ENCODE measurements around the gene BPIFB3. TPM values are rescaled to one million over a fixed set of nuclear protein-coding genes. Genes with fewer than 3 reads are reported as not detected.

BPIFB3 gene
- total RNA-seq, 1 experiment from 2014 or later: not detected

DNA sequence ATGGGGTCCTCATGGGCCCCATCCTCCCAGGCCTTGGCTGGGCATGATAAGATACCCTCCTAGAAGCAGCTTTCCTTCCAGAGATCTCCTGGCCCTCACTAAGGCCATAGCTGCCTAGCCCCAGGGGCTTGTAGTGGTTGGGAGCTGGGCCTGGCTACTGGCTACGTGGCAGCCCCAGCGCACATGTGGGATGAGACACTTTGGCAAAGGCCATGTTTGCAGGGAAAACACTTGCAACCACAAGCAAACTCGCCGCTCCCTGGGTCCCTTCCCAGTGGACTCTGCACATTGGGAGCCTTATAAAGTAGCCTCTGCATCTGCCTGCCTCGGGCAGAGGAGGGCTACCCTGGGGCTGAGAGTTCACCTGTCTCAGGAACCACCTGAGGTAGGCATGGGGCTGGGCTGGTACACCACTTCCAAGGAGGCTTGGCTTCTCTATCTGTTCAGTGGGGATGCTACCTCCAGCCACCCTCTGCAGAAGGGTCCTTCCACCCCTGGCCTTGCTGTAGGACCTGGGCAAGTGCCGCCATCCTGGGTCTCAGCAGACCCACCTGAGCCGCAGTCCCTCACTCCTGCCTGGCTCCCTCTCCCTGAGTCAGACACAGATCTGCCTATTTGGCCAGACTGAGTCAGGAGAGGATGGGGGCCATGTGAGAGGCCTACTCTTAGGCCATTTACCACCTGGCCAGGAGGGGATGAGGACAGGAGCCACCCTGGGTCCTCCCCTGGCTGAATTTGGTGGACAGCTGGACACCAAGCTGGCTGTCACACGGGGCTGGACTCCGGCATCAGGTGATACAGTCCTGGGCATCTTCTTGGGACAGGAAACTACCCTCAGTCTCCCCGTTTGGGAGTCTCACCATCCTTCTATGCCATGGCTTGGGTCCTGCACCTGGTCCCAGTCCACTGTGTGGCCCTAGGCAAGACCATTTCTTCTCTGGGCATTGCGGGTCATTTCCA, 46.0 kb upstream of the BPIFB3 start, which contains the start of gene BPIFB2:
TSS of gene BPIFB2 (plus strand) at position 329 of the 960 bp plus-strand sequence. CDS start 871 bp downstream, outside the sequence.
- peaks cover 6% of the 10 kb centered on the region; the same call in 1 of the 2 replicates for H3K4me1 Mint-ChIP-seq
- H3K4me3 Mint-ChIP-seq: no peak within 1 kb of the TSS
- ChIA-PET CTCF (interaction anchor here (1.3 to 3.5 kb wide), 5 partner anchors 8 to 106 kb away, joined by 3 to 34 read pairs (median 5); partner anchors contain the start of gene BPIFB6), POLR2A (no interaction called here)
- ATAC-seq (no peak), DNase-seq (ENCODE audit: low spot score) (no peak)
- TF ChIP-seq ZNF121 (CRISPR knock-in tag; IDR thresholded peaks at IDR 0.05): no peak
- TF ChIP-seq, protein P1, sequence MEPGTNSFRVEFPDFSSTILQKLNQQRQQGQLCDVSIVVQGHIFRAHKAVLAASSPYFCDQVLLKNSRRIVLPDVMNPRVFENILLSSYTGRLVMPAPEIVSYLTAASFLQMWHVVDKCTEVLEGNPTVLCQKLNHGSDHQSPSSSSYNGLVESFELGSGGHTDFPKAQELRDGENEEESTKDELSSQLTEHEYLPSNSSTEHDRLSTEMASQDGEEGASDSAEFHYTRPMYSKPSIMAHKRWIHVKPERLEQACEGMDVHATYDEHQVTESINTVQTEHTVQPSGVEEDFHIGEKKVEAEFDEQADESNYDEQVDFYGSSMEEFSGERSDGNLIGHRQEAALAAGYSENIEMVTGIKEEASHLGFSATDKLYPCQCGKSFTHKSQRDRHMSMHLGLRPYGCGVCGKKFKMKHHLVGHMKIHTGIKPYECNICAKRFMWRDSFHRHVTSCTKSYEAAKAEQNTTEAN (CRISPR knock-in tag; IDR thresholded peaks at IDR 0.05): no peak
- TF ChIP-seq, protein P2, sequence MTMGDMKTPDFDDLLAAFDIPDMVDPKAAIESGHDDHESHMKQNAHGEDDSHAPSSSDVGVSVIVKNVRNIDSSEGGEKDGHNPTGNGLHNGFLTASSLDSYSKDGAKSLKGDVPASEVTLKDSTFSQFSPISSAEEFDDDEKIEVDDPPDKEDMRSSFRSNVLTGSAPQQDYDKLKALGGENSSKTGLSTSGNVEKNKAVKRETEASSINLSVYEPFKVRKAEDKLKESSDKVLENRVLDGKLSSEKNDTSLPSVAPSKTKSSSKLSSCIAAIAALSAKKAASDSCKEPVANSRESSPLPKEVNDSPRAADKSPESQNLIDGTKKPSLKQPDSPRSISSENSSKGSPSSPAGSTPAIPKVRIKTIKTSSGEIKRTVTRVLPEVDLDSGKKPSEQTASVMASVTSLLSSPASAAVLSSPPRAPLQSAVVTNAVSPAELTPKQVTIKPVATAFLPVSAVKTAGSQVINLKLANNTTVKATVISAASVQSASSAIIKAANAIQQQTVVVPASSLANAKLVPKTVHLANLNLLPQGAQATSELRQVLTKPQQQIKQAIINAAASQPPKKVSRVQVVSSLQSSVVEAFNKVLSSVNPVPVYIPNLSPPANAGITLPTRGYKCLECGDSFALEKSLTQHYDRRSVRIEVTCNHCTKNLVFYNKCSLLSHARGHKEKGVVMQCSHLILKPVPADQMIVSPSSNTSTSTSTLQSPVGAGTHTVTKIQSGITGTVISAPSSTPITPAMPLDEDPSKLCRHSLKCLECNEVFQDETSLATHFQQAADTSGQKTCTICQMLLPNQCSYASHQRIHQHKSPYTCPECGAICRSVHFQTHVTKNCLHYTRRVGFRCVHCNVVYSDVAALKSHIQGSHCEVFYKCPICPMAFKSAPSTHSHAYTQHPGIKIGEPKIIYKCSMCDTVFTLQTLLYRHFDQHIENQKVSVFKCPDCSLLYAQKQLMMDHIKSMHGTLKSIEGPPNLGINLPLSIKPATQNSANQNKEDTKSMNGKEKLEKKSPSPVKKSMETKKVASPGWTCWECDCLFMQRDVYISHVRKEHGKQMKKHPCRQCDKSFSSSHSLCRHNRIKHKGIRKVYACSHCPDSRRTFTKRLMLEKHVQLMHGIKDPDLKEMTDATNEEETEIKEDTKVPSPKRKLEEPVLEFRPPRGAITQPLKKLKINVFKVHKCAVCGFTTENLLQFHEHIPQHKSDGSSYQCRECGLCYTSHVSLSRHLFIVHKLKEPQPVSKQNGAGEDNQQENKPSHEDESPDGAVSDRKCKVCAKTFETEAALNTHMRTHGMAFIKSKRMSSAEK (CRISPR knock-in tag; IDR thresholded peaks at IDR 0.05; ENCODE audit: borderline replicate concordance): no peak
- TF ChIP-seq GABPB1 (CRISPR knock-in tag; IDR thresholded peaks at IDR 0.05): peak; percentile 88
- H3K9me3 Mint-ChIP-seq: peaks cover 6% of the 10 kb centered on the region
- no peak within 1 kb of the TSS for H3K27ac Mint-ChIP-seq
- H3K27me3 Mint-ChIP-seq (ENCODE audit: low read depth): no peaks in the 10 kb centered on the region
- no peaks in the 10 kb centered on the region; the same call in 1 of the 2 replicates for H3K36me3 Mint-ChIP-seq

DNA sequence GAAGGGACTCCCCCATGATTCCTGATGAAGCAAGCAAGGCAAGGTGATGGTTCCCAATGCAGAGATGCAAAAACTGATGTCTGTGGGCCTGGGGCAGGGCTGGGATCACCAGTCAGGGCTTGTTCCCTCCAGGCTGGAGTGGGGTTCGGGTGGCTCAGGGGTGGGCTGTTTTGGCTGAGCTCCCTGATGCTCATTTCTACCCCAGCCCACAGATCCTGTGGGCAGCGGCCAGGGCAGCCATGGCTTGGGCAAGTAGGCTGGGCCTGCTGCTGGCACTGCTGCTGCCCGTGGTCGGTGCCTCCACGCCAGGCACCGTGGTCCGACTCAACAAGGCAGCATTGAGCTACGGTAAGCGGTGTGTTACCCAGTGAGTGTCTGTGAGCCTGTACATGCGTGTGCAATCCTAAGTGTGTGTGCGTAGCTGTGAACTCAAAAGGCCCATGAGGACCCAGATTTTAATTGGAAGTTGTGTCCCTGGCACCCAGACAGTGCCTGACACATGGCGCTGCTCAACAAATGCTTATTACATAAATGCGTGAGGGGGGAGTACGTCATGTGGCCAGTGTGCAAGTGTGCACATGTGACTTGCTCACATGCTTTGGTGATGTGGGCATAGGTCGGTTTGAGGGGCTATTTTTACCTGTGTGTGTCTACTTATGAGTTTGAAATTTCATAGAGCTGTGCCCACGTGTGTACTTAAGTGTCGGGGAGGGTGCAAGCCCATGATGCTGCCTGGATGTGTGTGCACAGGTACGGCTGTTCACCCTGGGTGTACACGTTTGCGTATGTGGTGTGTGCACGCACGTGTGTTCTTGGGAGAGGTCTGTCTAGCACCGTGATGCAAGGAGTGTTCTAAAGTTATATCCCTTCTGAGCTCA, 45.1 kb upstream of the BPIFB3 start:
- no peak for DNase-seq (ENCODE audit: low spot score)
- ATAC-seq: no peak
- H3K9me3 Mint-ChIP-seq: peaks cover 6% of the 10 kb centered on the region
- no peak overlapping the region for H3K4me3 Mint-ChIP-seq
- no peak overlapping the region for H3K27ac Mint-ChIP-seq
- POLR2A ChIA-PET: no interaction called here
- peaks cover 6% of the 10 kb centered on the region; the same call in 1 of the 2 replicates for H3K4me1 Mint-ChIP-seq
- no peaks in the 10 kb centered on the region for H3K27me3 Mint-ChIP-seq (ENCODE audit: low read depth)
- no peaks in the 10 kb centered on the region; the same call in 1 of the 2 replicates for H3K36me3 Mint-ChIP-seq
- peak; percentile 21; the same call in 1 of the 2 replicates for TF ChIP-seq GABPB1 (CRISPR knock-in tag; IDR thresholded peaks at IDR 0.05)
- TF ChIP-seq, protein P3, sequence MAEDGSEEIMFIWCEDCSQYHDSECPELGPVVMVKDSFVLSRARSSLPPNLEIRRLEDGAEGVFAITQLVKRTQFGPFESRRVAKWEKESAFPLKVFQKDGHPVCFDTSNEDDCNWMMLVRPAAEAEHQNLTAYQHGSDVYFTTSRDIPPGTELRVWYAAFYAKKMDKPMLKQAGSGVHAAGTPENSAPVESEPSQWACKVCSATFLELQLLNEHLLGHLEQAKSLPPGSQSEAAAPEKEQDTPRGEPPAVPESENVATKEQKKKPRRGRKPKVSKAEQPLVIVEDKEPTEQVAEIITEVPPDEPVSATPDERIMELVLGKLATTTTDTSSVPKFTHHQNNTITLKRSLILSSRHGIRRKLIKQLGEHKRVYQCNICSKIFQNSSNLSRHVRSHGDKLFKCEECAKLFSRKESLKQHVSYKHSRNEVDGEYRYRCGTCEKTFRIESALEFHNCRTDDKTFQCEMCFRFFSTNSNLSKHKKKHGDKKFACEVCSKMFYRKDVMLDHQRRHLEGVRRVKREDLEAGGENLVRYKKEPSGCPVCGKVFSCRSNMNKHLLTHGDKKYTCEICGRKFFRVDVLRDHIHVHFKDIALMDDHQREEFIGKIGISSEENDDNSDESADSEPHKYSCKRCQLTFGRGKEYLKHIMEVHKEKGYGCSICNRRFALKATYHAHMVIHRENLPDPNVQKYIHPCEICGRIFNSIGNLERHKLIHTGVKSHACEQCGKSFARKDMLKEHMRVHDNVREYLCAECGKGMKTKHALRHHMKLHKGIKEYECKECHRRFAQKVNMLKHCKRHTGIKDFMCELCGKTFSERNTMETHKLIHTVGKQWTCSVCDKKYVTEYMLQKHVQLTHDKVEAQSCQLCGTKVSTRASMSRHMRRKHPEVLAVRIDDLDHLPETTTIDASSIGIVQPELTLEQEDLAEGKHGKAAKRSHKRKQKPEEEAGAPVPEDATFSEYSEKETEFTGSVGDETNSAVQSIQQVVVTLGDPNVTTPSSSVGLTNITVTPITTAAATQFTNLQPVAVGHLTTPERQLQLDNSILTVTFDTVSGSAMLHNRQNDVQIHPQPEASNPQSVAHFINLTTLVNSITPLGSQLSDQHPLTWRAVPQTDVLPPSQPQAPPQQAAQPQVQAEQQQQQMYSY (CRISPR knock-in tag; IDR thresholded peaks at IDR 0.05): no peak
- no peak for TF ChIP-seq RORB (CRISPR knock-in tag; IDR thresholded peaks at IDR 0.05)
- no peak for TF ChIP-seq ZNF671 (CRISPR knock-in tag; IDR thresholded peaks at IDR 0.05)
- no peak for TF ChIP-seq TEAD4 (CRISPR knock-in tag; IDR thresholded peaks at IDR 0.05)
- CTCF ChIA-PET: interaction anchor here (1.3 to 1.6 kb wide), 2 partner anchors 13 to 87 kb away, joined by 4 to 8 read pairs; no protein-coding TSS in a partner anchor

All from WTC11 (cell line).